Umbilical cord (tissue), 2 donors: Measurements from ENCODE around the gene OR2AG2. TPM values are rescaled to one million over a fixed set of nuclear protein-coding genes. Genes with fewer than 3 reads are reported as not detected.
A peak's percentile ranks its signal among the peaks of the same experiment; 100 is the strongest.
"Not testable (repeated sequence)": the region's sequence is repeated elsewhere in the genome, so short reads cannot be mapped to it uniquely, and the experiment has no call there.

ENCODE experiments used
- DNase-seq: peaks from one replicate; pipeline ENCODE4 v3.0.0-alpha.2; 2015; ENCODE audit warnings: low spot score
- total RNA-seq: library from RNA; depleted of rRNA; stranded (reverse); fragments of >200 nt; gene quantifications from one replicate; pipeline ENCODE4 v1.2.3, GENCODE V29; 2014; ENCODE audit warnings: low replicate concordance; ENCODE audit not compliant: insufficient read depth

OR2AG2 gene
- 4.3 TPM for total RNA-seq

GRCh38 chr11:6771926-6772893, at the start of gene OR2AG2:
TSS of gene OR2AG2 (minus strand) at chr11:6771976. CDS start at chr11:6768957, 3,019 bp downstream.
- DNase-seq: peak; percentile 11

GRCh38 chr11:6818967-6819366, 47.2 kb upstream of the OR2AG2 start:
- DNase-seq: no peak

GRCh38 chr11:6817694-6818093, 45.9 kb upstream of the OR2AG2 start:
- DNase-seq: no peak

- DNase-seq: no peak
These were observed 41.9 kb upstream of the OR2AG2 start for GRCh38 chr11:6813656-6814055.

- DNase-seq: no peak
These were observed 40.7 kb upstream of the OR2AG2 start for GRCh38 chr11:6812390-6813005.

GRCh38 chr11:6801075-6801474, 29.3 kb upstream of the OR2AG2 start:
- DNase-seq: not testable (repeated sequence)

GRCh38 chr11:6799402-6799801, 27.6 kb upstream of the OR2AG2 start, which contains the start of gene OR6A2:
TSS of gene OR6A2 (minus strand) at chr11:6799689. CDS start at chr11:6795708, 3,981 bp downstream.
- DNase-seq: no peak

GRCh38 chr11:6794639-6795038, 22.9 kb upstream of the OR2AG2 start:
- DNase-seq: no peak

GRCh38 chr11:6790546-6790945, 18.8 kb upstream of the OR2AG2 start:
- no peak for DNase-seq

GRCh38 chr11:6782720-6783119, 10.9 kb upstream of the OR2AG2 start, which contains the start of gene OR2AG1:
TSS of gene OR2AG1 (plus strand) at chr11:6783020. CDS start at chr11:6785038, 2,018 bp downstream.
- DNase-seq: no peak

GRCh38 chr11:6780829-6781228, 9.1 kb upstream of the OR2AG2 start:
- DNase-seq: no peak

- no peak for DNase-seq
These were observed 6.7 kb upstream of the OR2AG2 start for GRCh38 chr11:6778518-6778917.

GRCh38 chr11:6757373-6757967, 14.3 kb downstream of the OR2AG2 start:
- DNase-seq: peak; percentile 72

- no peak for DNase-seq
These were observed 15.8 kb downstream of the OR2AG2 start for GRCh38 chr11:6755953-6756347.

- DNase-seq: peak; percentile 33
These were observed 16.3 kb downstream of the OR2AG2 start for GRCh38 chr11:6755303-6755952.

GRCh38 chr11:6747097-6747668, 24.6 kb downstream of the OR2AG2 start:
- DNase-seq: no peak

GRCh38 chr11:6746626-6747025, 25.1 kb downstream of the OR2AG2 start:
- DNase-seq: no peak

GRCh38 chr11:6746086-6746618, 25.6 kb downstream of the OR2AG2 start:
- no peak for DNase-seq

GRCh38 chr11:6745465-6746015, 26.2 kb downstream of the OR2AG2 start:
- DNase-seq: no peak

GRCh38 chr11:6745018-6745417, 26.8 kb downstream of the OR2AG2 start:
- DNase-seq: no peak

GRCh38 chr11:6742260-6742659, 29.5 kb downstream of the OR2AG2 start:
- no peak for DNase-seq
